Activated T-helper 1 cell treated with anti-CD3 and anti-CD28 coated beads, Interleukin-12 subunit alpha, Interleukin-12 subunit beta, Interleukin-2, Interleukin-4 antibody, amounts not matched to agents 30 ng/mL and 10 ng/mL and 1 ng/mL, durations not matched to agents 14 hours and 24 hours and 36 hours (primary cell): ENCODE measurements around the gene CLBA1. TPM values are rescaled to one million over a fixed set of nuclear protein-coding genes. Genes with fewer than 3 reads are reported as not detected.

Source experiments
- DNase-seq: peaks from one replicate; pipeline ENCODE4 v3.0.0; 2021; ENCODE audit warnings: low spot score
- H3K27ac Mint-ChIP-seq: one replicate; pipeline ENCODE4 v1.8.0; 2021; ENCODE audit warnings: mild to moderate bottlenecking, mixed read lengths
- H3K27me3 Mint-ChIP-seq: one replicate; pipeline ENCODE4 v1.8.0; 2022; ENCODE audit warnings: mild to moderate bottlenecking, moderate library complexity, mixed read lengths; ENCODE audit not compliant: insufficient read depth
- H3K36me3 Mint-ChIP-seq: one replicate; pipeline ENCODE4 v1.8.0; 2021; ENCODE audit warnings: low read depth, mixed read lengths
- H3K4me1 Mint-ChIP-seq: one replicate; pipeline ENCODE4 v1.8.0; 2021; ENCODE audit warnings: low read depth, mixed read lengths
- H3K4me3 Mint-ChIP-seq: one replicate; pipeline ENCODE4 v1.8.0; 2021; ENCODE audit warnings: mild to moderate bottlenecking, moderate library complexity, mixed read lengths
- H3K9me3 Mint-ChIP-seq: one replicate; pipeline ENCODE4 v1.8.0; 2021; ENCODE audit warnings: mixed read lengths
- intact Hi-C: fragments of 100-400 bp; cut with micrococcal nuclease; formaldehyde crosslinking; loops from one replicate; pipeline ENCODE4 v1.15.1; 2024
- total RNA-seq: library from RNA; stranded (reverse); gene quantifications from 2 replicates; pipeline ENCODE4 v1.2.3, GENCODE V29; 2022

CLBA1 gene
- total RNA-seq, 1 donor from 2014 or later = 3.1 TPM

DNA sequence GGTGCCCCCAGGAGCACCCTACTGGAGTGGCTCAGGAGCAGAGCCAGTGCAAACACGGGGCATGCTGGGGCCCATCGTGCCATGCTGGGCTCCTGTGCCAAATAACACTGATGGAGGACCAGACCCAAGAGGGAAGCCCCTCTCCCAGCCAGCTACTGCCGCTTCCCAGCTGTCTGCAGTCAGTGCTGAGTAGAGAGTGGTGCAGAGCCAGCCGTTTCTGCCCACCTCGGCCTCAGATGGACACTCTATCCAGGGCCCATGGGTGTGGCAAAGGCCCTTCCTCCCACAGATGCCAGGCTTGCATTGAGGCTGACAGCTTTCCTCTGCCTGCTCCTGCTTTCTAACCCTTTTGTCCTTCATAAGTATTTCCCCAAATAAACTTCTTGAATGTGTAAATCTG lies 13.2 kb downstream of the CLBA1 start:
- intact Hi-C loops = no loop called here
- H3K36me3 Mint-ChIP-seq = peaks cover 3% of the 10 kb centered on the region
- no peaks in the 10 kb centered on the region for H3K4me1 Mint-ChIP-seq
- H3K27ac Mint-ChIP-seq = peak overlapping the region; percentile 18
- no peak overlapping the region for H3K4me3 Mint-ChIP-seq
- H3K27me3 Mint-ChIP-seq = no peaks in the 10 kb centered on the region
- no peak for DNase-seq
- H3K9me3 Mint-ChIP-seq = no peaks in the 10 kb centered on the region

DNA sequence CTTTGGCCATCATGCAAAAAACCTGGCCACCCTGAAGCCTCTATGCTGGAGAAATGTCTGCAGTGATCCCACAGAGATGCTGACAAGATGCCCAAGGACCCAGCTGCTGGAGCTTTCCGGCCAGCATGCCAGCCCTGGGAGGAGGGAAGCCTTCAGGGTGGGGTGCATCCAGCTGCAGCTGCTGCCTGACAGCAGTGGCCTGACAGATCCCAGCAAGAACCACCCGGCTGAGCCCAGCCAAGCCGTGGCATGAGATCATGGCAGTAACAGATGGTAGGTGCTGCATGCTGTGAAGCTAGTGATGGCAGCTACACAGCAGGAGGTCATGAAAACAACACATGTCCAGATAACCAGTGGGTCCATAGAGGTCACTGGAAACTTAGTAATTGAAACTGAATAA lies 13.8 kb downstream of the CLBA1 start:
- intact Hi-C loops = no loop called here
- Mint-ChIP-seq H3K36me3 (peaks cover 3% of the 10 kb centered on the region), H3K9me3 (no peaks in the 10 kb centered on the region), H3K4me1 (no peaks in the 10 kb centered on the region), H3K27ac (no peak overlapping the region), H3K4me3 (no peak overlapping the region), H3K27me3 (no peaks in the 10 kb centered on the region)
- no peak for DNase-seq

DNA sequence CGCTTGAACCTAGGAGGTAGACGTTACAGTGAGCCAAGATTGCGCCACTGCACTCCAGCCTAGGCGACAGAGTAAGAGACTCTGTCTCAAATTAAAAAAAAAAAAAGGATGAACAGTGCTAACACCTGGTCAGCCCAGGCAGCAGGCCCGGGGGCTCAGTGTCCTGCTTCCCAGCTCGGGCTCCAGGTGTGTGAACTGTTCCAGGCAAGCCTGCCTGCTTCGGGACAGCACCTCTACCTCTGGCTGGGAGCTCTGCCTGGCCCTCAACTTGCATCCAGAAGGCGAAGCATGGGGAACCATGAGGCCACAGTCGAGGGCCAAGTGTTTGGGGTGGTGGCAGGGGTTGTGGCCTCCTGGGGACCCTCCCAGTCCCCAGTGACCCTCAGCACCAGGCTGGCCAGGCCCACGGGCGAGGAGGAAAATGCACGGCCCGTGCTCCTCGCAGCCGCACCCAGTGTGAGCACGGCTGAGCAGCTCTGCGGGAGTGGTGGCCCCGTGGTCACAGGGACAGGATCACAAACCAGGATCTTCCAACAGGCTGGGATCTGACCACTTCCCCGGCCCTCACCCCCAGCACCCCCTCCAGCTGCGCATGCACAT lies 19.8 kb downstream of the CLBA1 start:
- no peaks in the 10 kb centered on the region for H3K27me3 Mint-ChIP-seq

DNA sequence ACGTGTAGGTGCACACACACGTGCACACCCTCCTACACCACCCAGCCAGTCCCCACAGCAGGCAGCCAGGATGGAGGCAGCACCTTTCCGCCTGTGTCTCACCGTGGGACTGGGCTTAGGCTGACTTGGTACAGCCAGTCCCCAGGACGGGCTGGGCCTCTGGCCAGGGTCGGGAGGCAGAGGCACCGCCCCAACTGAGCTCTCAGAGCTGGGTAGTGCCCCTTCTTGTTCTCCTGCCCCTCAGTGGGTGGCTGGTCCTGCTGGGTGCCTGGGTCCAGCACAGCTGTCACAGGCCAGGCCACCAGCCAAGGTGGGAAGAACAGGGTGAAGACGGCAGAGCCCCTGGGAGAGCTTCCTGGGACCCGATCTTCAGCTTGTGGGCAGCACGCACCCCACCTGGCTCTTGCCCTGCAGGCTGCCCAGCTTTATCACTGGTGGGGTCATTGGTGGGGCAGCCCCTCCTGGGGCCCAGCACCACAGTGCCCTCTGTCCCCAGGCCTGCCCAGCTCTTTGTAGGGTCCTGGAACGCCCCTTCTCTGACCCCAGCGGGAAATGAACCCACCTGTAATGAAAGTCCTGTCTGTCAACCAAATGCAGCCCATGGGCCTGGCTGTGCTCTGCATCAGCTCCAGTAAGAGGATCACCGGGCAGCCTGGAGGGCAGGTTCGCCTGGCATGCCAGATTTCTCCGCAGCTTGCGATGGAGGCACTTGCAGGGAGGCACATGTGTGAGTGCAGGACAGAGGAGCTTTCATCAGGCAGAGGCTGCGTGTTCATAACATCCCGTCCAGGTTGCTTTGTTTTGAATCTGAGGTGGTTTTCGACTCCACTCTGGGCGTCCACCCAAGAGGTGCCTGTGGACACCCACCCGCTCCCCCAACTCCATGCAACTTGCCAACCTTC lies 20.6 kb downstream of the CLBA1 start:
- peaks cover 10% of the 10 kb centered on the region for H3K36me3 Mint-ChIP-seq
- no peaks in the 10 kb centered on the region for H3K4me1 Mint-ChIP-seq
- no peaks in the 10 kb centered on the region for H3K9me3 Mint-ChIP-seq
- no peak overlapping the region for H3K4me3 Mint-ChIP-seq
- no peak for DNase-seq
- H3K27ac Mint-ChIP-seq = no peak overlapping the region
- intact Hi-C loops = no loop called here
- no peaks in the 10 kb centered on the region for H3K27me3 Mint-ChIP-seq

More for the DNA sequence above, 19.8 kb downstream of the CLBA1 start:
- Mint-ChIP-seq H3K27ac (no peak overlapping the region), H3K4me1 (no peaks in the 10 kb centered on the region), H3K36me3 (peaks cover 9% of the 10 kb centered on the region), H3K9me3 (no peaks in the 10 kb centered on the region), H3K4me3 (no peak overlapping the region)
- no peak for DNase-seq
- intact Hi-C loops = no loop called here

DNA sequence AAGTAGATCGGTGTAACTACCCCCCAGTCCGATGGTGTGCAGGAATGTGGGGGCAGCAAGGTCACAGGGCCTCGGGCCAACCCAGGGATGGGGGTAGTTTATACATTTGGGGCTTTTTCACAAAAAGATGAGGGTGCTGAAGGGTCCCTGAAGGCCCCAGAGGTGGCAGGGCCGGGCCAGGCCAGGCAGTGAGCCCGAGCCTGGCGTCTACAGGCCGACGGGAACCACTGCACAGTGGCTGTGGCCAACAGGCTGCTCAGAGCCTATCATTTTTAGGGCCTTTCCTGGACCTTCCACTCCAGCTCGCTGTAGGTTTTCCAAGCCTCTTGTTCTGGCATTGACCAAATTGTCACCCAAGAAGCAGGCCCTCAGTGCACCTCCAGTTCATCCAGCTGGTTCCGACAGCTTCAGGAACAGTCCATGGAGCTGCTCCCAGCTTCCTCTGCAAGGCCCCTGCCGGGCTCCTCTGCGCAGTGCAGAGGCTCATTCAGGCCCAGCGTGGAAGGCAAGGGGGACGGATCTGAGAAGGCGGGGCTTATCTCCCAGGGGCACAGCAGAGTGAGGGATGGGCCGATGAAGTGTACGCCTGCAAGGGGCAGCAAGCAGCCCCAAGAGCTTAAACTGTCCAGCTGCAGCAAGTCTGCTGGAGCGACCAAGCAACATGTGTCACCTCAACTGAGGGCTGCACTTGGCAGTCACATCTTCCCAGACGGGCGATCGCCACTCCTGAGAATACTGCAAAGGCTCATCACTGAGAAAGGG lies 21.4 kb downstream of the CLBA1 start:
- intact Hi-C loops = no loop called here
- no peak overlapping the region for H3K4me3 Mint-ChIP-seq
- no peaks in the 10 kb centered on the region for H3K4me1 Mint-ChIP-seq
- no peak for DNase-seq
- H3K27ac Mint-ChIP-seq = no peak overlapping the region
- peaks cover 13% of the 10 kb centered on the region for H3K36me3 Mint-ChIP-seq
- H3K27me3 Mint-ChIP-seq = no peaks in the 10 kb centered on the region
- H3K9me3 Mint-ChIP-seq = no peaks in the 10 kb centered on the region

DNA sequence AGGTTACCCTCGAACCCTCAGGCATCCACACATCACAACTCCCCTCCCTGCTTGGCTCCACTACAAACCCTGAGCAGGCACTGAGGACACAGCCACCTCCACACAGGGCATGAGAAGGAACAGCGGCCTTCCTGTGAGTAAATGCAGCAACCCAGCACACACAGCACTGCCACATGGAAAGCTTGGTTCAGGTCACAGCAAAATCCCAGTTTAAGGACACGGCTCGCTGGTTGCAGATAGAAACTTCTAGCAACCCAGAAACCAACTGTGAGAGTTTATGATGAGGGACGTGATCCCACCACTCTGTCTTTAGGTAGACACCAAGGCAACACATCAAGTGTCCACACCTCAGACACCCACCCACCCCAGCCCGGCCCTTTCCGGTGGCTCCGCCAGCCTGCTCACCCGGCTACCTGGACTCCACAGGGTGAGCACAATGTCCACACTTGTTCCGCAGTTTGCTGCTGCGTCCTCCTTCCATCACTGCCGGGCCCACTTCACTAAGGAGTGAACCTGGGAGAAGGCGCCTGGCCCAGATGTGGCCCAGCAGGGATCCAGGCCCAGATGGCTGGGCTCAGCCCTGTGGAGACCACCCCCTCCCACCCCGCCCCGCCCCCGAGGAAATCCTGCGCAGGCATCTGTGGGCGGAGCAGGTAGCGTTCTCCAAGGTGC lies 22.1 kb downstream of the CLBA1 start:
- H3K36me3 Mint-ChIP-seq = peaks cover 18% of the 10 kb centered on the region
- intact Hi-C loops = no loop called here
- H3K4me1 Mint-ChIP-seq = no peaks in the 10 kb centered on the region
- no peak overlapping the region for H3K4me3 Mint-ChIP-seq
- H3K9me3 Mint-ChIP-seq = no peaks in the 10 kb centered on the region
- H3K27me3 Mint-ChIP-seq = no peaks in the 10 kb centered on the region
- H3K27ac Mint-ChIP-seq = no peak overlapping the region
- DNase-seq = no peak

DNA sequence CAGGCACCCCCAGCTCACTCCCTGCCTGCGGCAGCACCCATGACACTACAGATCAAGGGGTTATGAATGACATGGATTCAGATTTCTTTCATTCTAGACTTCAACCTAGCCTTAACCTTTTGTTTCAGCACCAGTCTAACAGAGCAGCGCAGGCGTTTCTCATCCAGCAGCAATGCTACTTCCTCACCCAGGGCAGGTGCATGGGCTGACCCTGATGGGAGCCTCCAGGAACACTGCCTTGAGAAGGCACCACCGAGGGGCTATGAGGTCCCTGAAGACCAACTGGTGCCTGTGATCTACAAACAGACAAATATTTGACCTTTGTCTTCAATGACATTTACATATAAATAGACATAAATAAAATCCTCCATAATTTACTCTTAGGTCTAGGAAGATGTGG lies 24.5 kb downstream of the CLBA1 start:
- DNase-seq = no peak
- H3K27me3 Mint-ChIP-seq = no peaks in the 10 kb centered on the region
- no peaks in the 10 kb centered on the region for H3K9me3 Mint-ChIP-seq
- H3K27ac Mint-ChIP-seq = no peak overlapping the region
- no peak overlapping the region for H3K4me3 Mint-ChIP-seq
- H3K4me1 Mint-ChIP-seq = peaks cover 20% of the 10 kb centered on the region
- peaks cover 28% of the 10 kb centered on the region for H3K36me3 Mint-ChIP-seq
- intact Hi-C loops = loop anchor here (5.0 kb wide), 1 partner anchor 37 kb away; no protein-coding TSS in a partner anchor

DNA sequence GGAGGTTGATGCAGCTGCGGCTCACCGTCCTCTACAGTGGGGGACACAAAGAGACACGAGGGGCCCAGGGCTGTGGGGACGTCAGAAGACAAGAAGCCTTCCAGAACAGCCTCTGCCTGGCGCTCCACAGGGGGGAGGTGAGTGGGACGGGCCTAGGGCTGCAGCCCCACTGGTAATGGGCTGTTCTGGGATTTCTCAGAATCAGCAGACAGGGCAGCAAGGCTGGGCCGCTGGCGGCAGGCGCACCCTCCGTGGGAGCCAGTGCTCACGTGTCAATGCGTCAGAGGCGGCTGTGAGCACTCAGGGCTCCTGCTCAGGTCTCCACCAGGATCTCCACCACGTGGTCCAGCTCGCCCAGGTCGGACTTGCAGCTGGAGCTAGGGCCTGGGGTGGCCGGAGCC lies 25.3 kb downstream of the CLBA1 start:
- Mint-ChIP-seq H3K4me1 (peaks cover 28% of the 10 kb centered on the region), H3K4me3 (no peak overlapping the region), H3K27ac (no peak overlapping the region), H3K36me3 (peaks cover 34% of the 10 kb centered on the region), H3K9me3 (no peaks in the 10 kb centered on the region), H3K27me3 (no peaks in the 10 kb centered on the region)
- intact Hi-C loops = loop anchor here (5.0 kb wide), 1 partner anchor 36 kb away; no protein-coding TSS in a partner anchor
- DNase-seq = no peak

DNA sequence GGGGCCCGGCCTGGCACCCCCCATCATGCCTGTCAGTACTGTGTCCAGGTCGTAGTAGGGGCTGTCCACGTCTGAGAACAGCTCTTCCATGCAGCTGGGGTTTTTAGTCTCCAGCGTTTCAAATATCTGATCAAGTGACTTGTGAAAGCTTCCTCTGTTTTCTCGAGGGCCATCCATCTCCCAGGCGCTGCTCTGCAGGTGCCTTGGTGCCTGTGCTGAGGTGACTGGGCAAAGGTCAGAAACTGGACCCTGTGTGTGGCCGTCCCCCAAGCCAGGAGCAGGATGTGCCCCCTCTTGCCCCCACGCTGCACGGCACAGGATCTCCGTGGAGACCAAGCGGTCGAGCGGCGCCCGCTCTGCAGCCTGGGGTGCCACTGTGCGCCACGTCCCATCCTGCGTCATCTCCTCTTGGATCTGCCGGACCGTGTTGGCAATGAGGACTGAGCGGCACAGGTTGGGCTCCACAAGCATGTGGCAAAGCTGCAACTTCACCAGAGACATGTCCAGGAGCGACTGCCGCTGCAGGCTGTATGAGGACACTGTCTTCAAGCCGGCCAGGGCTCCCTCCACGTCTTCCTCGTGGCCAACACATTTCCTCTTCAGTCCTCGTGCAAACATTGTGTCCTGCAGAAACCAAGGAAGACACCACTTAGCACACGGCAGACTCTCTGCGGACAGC lies 25.9 kb downstream of the CLBA1 start:
- Mint-ChIP-seq H3K27me3 (no peaks in the 10 kb centered on the region), H3K4me1 (peaks cover 33% of the 10 kb centered on the region), H3K27ac (no peak overlapping the region), H3K9me3 (no peaks in the 10 kb centered on the region), H3K4me3 (no peak overlapping the region), H3K36me3 (peaks cover 36% of the 10 kb centered on the region)
- intact Hi-C loops = loop anchor here (5.0 kb wide), 1 partner anchor 36 kb away; no protein-coding TSS in a partner anchor
- DNase-seq = no peak

DNA sequence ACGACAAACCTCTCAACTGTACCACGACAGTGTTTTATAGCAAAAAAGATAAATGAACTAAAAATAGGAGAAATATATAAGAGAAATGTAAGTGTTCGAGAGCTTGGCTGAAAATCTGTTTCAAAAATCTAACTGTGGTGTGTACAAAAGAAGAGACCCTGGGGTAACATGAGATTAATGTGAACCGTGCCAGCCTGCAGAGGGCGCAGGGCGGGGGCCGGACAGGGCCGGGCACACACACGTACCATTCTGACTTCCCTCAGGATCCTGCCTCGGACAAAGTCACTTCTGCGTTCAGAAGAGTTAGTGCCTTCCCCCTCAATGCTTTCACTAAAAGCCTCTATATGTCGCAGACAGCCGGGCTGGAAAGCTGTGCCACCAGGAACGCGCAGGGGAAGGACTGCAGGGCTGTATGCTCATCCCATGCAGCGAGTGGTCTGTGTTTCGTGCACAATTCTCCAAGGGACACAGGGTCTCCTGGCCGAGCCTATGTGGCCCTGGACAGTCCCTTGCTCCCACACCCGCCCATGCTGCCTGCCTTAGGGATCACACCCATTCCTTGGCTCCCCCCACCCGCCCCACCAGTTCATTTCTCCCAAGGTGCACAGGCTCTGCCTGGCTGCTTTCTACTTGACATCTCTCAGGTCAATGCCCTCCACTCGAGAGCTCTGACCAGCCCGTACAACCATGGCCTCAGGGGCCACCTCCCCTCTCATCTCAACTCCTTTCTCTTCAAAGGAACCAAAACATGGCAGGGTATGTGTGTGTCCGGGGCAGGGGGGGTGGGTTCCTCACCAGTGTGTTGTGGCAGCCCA lies 26.8 kb downstream of the CLBA1 start:
- intact Hi-C loops = loop anchor here (5.0 kb wide), 1 partner anchor 35 kb away; no protein-coding TSS in a partner anchor
- Mint-ChIP-seq H3K36me3 (peaks cover 40% of the 10 kb centered on the region), H3K27ac (no peak overlapping the region), H3K4me1 (peaks cover 42% of the 10 kb centered on the region), H3K27me3 (no peaks in the 10 kb centered on the region), H3K4me3 (no peak overlapping the region), H3K9me3 (no peaks in the 10 kb centered on the region)
- DNase-seq = no peak

DNA sequence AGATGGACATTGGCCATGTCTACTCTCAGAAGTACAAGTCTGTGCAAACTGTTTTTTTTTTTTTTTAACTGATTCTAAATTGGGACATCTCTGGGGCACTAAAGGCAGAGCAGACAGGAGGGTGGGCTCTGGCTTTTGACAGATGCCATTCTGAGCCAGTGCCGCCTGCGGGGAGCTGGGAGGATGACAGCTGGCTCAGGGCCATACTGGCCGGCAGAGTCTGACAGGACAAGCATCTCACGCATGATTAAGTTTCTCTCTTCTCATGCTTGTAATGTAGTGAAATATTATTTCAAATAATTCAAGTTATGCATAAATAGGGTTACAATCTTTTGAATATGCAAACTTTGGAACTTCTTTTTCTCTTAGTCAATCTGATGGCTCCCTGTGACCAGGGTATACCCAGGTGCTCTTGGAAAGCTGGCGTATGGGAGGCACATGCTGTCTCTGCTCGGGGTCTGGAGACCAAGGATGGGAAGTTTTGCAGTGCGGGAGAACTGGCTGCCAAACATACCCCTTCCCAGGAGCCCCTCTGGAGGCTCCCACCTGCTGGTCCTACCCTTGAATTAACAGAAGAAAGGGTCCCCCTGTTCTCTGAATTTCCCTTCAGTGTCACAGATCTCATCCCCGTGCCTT lies 27.7 kb downstream of the CLBA1 start:
- peaks cover 41% of the 10 kb centered on the region for H3K36me3 Mint-ChIP-seq
- H3K4me3 Mint-ChIP-seq = no peak overlapping the region
- no peak for DNase-seq
- H3K4me1 Mint-ChIP-seq = peaks cover 50% of the 10 kb centered on the region
- peak overlapping the region; percentile 55 for H3K27ac Mint-ChIP-seq
- no peaks in the 10 kb centered on the region for H3K9me3 Mint-ChIP-seq
- intact Hi-C loops = loop anchor here (5.0 kb wide), 1 partner anchor 34 kb away; no protein-coding TSS in a partner anchor
- H3K27me3 Mint-ChIP-seq = no peaks in the 10 kb centered on the region
